Upper lobe of left lung (tissue), 6 donors: Measurements from ENCODE around the gene GDPGP1. TPM values are rescaled to one million over a fixed set of nuclear protein-coding genes. Genes with fewer than 3 reads are reported as not detected.

Experiments
- ATAC-seq, 2 donors: fragments of 200-7000 bp; cut with Tn5 transposase; one replicate each; pipeline ENCODE4 v1.9.1; 2022; ENCODE audit warnings: mild to moderate bottlenecking in 2 of 2, moderate library complexity in 2 of 2; ENCODE audit not compliant: low FRiP score in 2 of 2
- DNase-seq, 2 donors: peaks; one replicate each; pipeline ENCODE4 v3.0.0-alpha.2; 2019 to 2020
- H3K27ac ChIP-seq, 4 donors: fragments of 200-600 bp; sonication (generic); one replicate each; pipeline ENCODE4 v1.5.1; 2016 to 2019
- H3K27me3 ChIP-seq, 4 donors: fragments of 200-600 bp; sonication (generic); one replicate each; pipeline ENCODE4 v1.5.1; 2017 to 2019
- H3K36me3 ChIP-seq, 4 donors: fragments of 200-600 bp; sonication (generic); one replicate each; pipeline ENCODE4 v1.5.1; 2016 to 2019
- H3K4me1 ChIP-seq, 4 donors: fragments of 200-600 bp; sonication (generic); one replicate each; pipeline ENCODE4 v1.5.1; 2018 to 2019
- H3K4me3 ChIP-seq, 4 donors: fragments of 200-600 bp; sonication (generic); one replicate each; pipeline ENCODE4 v1.5.1; 2017 to 2019; ENCODE audit warnings: mild to moderate bottlenecking in 2 of 4, moderate library complexity in 1 of 4
- H3K9me3 ChIP-seq, 4 donors: fragments of 200-600 bp; sonication (generic); one replicate each; pipeline ENCODE4 v1.5.1; 2018 to 2019
- EP300 ChIP-seq, 4 donors: sonication (generic); formaldehyde crosslinking; IDR thresholded peaks; one replicate each; pipeline ENCODE4 v1.5.1; 2017; ENCODE audit warnings: antibody characterized with exemption in 4 of 4, control low read depth in 2 of 4
- POLR2A ChIP-seq, 4 donors: fragments of 450-650 bp; IDR thresholded peaks; one replicate each; pipeline ENCODE4 v1.5.1; 2016 to 2017; ENCODE audit warnings: antibody characterized with exemption in 4 of 4, mild to moderate bottlenecking in 2 of 4
- POLR2AphosphoS5 ChIP-seq, 2 donors: sonication (generic); formaldehyde crosslinking; IDR thresholded peaks; one replicate each; pipeline ENCODE4 v1.5.1; 2017; ENCODE audit warnings: antibody characterized with exemption in 2 of 2
- WGBS, 2 donors: methylation state at CpG; one replicate each; pipeline ENCODE4 v1.1.5; 2017 to 2018; 5-methylcytosine and 5-hydroxymethylcytosine counted together
- total RNA-seq, 6 donors: library from RNA; depleted of rRNA in 4 of 6; stranded (reverse); fragments of >200 nt in 4 of 6; gene quantifications; one replicate each; pipeline versions ENCODE4 v1.1.0 to v1.2.1, GENCODE V29; 2016 to 2021
- TF ChIP-seq, protein P1 (sequence below), 6 experiments: fragments of 450-650 bp in 4 of 6; fragments of 200-600 bp in 2 of 6; sonication (generic) in 2 of 6; IDR thresholded peaks; one replicate each; pipeline ENCODE4 v1.5.1; 2016 to 2019; ENCODE audit warnings: antibody characterized with exemption in 6 of 6
- donor health status: DM: no; HTN: no; CAD: no; lungs with moderate emphysema.
- donor health status: DM: no; HTN: yes; CAD: no; lungs with severe emphysema.

GDPGP1 gene
- total RNA-seq, 6 donors from 2014 or later: 7.2 to 27.2 (median 10.3) TPM

DNA sequence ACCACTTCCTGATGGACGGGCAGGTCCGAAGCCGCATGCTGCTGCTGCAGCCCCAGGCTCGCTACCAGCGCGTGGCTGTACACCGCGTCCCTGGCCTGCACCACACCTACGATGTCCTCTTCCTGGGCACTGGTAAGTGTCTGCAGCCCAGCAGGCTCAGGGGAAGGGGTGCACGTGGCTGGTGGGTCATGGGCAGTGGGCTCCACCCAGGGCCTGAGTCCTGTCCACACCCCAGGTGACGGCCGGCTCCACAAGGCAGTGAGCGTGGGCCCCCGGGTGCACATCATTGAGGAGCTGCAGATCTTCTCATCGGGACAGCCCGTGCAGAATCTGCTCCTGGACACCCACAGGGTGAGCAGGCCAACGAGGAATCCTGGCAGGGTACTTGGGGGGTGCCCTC, 9.0 kb upstream of the GDPGP1 start:
- peaks cover 25 to 91% (median 70%) of the 10 kb centered on the region in 4 donors for H3K36me3 ChIP-seq
- peaks cover 5 to 26% (median 8%) of the 10 kb centered on the region in 4 donors for H3K4me1 ChIP-seq
- DNase-seq (no peak), ATAC-seq (no peak)
- no peak overlapping the region for H3K4me3 ChIP-seq
- no peak overlapping the region for H3K27ac ChIP-seq
- TF ChIP-seq, protein P1, sequence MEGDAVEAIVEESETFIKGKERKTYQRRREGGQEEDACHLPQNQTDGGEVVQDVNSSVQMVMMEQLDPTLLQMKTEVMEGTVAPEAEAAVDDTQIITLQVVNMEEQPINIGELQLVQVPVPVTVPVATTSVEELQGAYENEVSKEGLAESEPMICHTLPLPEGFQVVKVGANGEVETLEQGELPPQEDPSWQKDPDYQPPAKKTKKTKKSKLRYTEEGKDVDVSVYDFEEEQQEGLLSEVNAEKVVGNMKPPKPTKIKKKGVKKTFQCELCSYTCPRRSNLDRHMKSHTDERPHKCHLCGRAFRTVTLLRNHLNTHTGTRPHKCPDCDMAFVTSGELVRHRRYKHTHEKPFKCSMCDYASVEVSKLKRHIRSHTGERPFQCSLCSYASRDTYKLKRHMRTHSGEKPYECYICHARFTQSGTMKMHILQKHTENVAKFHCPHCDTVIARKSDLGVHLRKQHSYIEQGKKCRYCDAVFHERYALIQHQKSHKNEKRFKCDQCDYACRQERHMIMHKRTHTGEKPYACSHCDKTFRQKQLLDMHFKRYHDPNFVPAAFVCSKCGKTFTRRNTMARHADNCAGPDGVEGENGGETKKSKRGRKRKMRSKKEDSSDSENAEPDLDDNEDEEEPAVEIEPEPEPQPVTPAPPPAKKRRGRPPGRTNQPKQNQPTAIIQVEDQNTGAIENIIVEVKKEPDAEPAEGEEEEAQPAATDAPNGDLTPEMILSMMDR (IDR thresholded peaks at IDR 0.05): no peak
- no peak for TF ChIP-seq EP300 (IDR thresholded peaks at IDR 0.05)
- TF ChIP-seq POLR2AphosphoS5 (IDR thresholded peaks at IDR 0.05): no peak
- H3K27me3 ChIP-seq: no peaks in the 10 kb centered on the region
- no peaks in the 10 kb centered on the region for H3K9me3 ChIP-seq
- 93 to 100% methylated on average over 5 to 17 of the region's 17 CpGs for WGBS, 2 donors

DNA sequence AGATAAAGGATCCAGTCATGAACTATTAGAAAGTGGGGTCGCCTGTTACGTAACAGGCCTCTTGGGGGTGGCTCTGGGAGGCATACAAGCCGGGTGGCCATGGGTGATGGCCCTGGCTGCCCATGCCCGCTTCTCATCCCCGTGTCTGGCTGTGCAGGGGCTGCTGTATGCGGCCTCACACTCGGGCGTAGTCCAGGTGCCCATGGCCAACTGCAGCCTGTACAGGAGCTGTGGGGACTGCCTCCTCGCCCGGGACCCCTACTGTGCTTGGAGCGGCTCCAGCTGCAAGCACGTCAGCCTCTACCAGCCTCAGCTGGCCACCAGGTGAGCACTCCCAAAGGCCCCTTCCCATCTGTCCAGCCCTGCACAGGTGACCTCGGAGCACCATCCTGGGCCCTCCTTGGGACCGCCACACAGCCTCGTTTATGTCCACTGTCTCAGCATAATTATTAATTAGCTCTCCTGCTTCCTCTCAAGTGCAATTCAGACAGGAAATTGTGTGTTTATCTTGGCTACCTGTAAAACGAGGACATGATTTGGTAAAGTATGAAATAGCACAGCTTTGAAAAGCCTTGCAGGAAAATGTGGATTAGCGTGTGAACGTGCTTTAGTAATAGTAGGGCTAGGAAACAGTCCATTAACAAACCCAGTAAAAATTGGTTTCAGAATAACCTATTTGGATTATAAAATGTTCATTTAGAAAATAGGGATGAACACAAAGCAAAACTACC, 8.3 kb upstream of the GDPGP1 start:
- ATAC-seq: no peak
- 72 to 80% methylated on average over 15 to 18 of the region's 18 CpGs for WGBS, 2 donors
- TF ChIP-seq EP300 (IDR thresholded peaks at IDR 0.05) (no peak), POLR2AphosphoS5 (IDR thresholded peaks at IDR 0.05) (no peak), POLR2A (IDR thresholded peaks at IDR 0.05) (no peak)
- TF ChIP-seq, protein P1 (IDR thresholded peaks at IDR 0.05): no peak
- Histone ChIP-seq H3K27me3 (no peaks in the 10 kb centered on the region), H3K4me1 (peaks cover 8 to 32% (median 13%) of the 10 kb centered on the region in 4 donors), H3K4me3 (no peak overlapping the region), H3K36me3 (peaks cover 25 to 94% (median 77%) of the 10 kb centered on the region in 4 donors), H3K27ac (no peak overlapping the region), H3K9me3 (no peaks in the 10 kb centered on the region)
- no peak for DNase-seq

DNA sequence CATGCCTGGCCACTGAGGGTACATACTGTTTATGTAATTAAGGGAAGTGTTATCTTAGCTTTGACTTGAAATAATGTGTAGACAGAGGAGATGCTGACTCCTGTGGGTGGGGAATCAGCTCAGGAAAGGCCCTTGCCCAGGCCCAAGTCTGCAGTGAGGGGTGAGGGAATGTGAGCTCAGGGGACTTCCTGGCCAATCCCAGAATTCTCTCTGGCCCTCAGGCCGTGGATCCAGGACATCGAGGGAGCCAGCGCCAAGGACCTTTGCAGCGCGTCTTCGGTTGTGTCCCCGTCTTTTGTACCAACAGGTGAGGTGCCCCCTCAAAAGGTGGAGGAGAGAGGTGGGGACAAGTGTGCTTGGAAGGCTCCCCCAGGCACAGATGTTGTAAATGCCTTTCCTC, 6.7 kb upstream of the GDPGP1 start:
- no peak overlapping the region for H3K4me3 ChIP-seq
- no peak for ATAC-seq
- no peak for TF ChIP-seq EP300 (IDR thresholded peaks at IDR 0.05)
- TF ChIP-seq, protein P1 (IDR thresholded peaks at IDR 0.05): no peak
- no peak for TF ChIP-seq POLR2AphosphoS5 (IDR thresholded peaks at IDR 0.05)
- TF ChIP-seq POLR2A (IDR thresholded peaks at IDR 0.05): no peak
- H3K27ac ChIP-seq: no peak overlapping the region
- no peaks in the 10 kb centered on the region for H3K27me3 ChIP-seq
- H3K4me1 ChIP-seq: peaks cover 20 to 39% (median 28%) of the 10 kb centered on the region in 4 donors
- no peak for DNase-seq
- no peaks in the 10 kb centered on the region for H3K9me3 ChIP-seq
- 80 to 89% methylated on average over 1 to 7 of the region's 7 CpGs for WGBS, 2 donors
- peaks cover 25 to 93% (median 73%) of the 10 kb centered on the region in 4 donors for H3K36me3 ChIP-seq

DNA sequence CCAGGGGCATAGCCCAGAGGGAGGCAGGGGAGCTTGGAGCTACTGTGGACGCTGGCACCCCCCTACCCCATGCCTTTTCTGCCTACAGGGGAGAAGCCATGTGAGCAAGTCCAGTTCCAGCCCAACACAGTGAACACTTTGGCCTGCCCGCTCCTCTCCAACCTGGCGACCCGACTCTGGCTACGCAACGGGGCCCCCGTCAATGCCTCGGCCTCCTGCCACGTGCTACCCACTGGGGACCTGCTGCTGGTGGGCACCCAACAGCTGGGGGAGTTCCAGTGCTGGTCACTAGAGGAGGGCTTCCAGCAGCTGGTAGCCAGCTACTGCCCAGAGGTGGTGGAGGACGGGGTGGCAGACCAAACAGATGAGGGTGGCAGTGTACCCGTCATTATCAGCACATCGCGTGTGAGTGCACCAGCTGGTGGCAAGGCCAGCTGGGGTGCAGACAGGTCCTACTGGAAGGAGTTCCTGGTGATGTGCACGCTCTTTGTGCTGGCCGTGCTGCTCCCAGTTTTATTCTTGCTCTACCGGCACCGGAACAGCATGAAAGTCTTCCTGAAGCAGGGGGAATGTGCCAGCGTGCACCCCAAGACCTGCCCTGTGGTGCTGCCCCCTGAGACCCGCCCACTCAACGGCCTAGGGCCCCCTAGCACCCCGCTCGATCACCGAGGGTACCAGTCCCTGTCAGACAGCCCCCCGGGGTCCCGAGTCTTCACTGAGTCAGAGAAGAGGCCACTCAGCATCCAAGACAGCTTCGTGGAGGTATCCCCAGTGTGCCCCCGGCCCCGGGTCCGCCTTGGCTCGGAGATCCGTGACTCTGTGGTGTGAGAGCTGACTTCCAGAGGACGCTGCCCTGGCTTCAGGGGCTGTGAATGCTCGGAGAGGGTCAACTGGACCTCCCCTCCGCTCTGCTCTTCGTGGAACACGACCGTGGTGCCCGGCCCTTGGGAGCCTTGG, 5.9 kb upstream of the GDPGP1 start:
- H3K4me1 ChIP-seq: peaks cover 27 to 47% (median 36%) of the 10 kb centered on the region in 4 donors
- no peaks in the 10 kb centered on the region for H3K9me3 ChIP-seq
- no peak overlapping the region for H3K27ac ChIP-seq
- TF ChIP-seq, protein P1 (IDR thresholded peaks at IDR 0.05): no peak
- TF ChIP-seq POLR2A (IDR thresholded peaks at IDR 0.05) (no peak), EP300 (IDR thresholded peaks at IDR 0.05) (no peak), POLR2AphosphoS5 (IDR thresholded peaks at IDR 0.05) (no peak)
- no peak for ATAC-seq
- WGBS, 2 donors: 95 to 98% methylated on average over 25 to 32 of the region's 38 CpGs
- no peaks in the 10 kb centered on the region for H3K27me3 ChIP-seq
- peaks cover 25 to 87% (median 71%) of the 10 kb centered on the region in 4 donors for H3K36me3 ChIP-seq
- no peak overlapping the region for H3K4me3 ChIP-seq
- peak in 1 of 2 donors; percentile 75 for DNase-seq
